ENCODE measurements around the gene LRRC3B. TPM values are rescaled to one million over a fixed set of nuclear protein-coding genes. Genes with fewer than 3 reads are reported as not detected.
"Not testable (repeated sequence)": the region's sequence is repeated elsewhere in the genome, so short reads cannot be mapped to it uniquely, and the experiment has no call there.

LRRC3B gene
- total and polyA plus RNA-seq, 9 donors, result 9.9 to 14.0 (median 11.7) TPM

DNA sequence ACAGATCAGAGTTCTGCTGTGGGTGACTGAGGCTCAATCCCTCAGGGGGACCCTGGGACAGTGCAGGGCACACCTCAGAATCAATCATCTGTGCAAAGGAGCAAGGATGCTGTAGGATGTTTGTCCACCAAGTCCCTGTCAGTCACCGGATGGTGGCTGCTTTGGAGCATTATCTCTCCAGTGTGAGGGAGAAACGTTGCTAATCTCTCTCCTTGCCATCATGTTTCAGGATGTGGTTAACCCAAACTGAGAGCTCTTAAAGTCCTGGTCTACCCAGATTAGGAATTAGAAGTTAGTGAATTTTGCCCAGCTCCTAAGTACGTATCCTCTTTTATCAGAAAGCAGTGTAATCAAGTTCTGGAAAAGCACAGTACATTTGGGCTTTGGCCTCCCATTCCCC is 26.2 kb upstream of the LRRC3B start:
- H3K27me3 ChIP-seq (ENCODE audit: control insufficient read depth, insufficient read depth, low read length), result no peaks in the 10 kb centered on the region
- H3K4me3 ChIP-seq (ENCODE audit: low read length), result no peak overlapping the region
- DNase-seq, result no peak
- no peaks in the 10 kb centered on the region for H3K36me3 ChIP-seq (ENCODE audit: control insufficient read depth, insufficient read depth, low read length)
- H3K4me1 ChIP-seq (ENCODE audit: control insufficient read depth, insufficient read depth, low read length), result peaks cover 7% of the 10 kb centered on the region
- no peaks in the 10 kb centered on the region for H3K9me3 ChIP-seq (replicated peaks; ENCODE audit: control insufficient read depth, low read depth, low read length)
- 88% methylated on average over 1 of the region's 3 CpGs for WGBS (ENCODE audit: insufficient coverage)
- H3K27ac ChIP-seq (ENCODE audit: low read length), result no peak overlapping the region

DNA sequence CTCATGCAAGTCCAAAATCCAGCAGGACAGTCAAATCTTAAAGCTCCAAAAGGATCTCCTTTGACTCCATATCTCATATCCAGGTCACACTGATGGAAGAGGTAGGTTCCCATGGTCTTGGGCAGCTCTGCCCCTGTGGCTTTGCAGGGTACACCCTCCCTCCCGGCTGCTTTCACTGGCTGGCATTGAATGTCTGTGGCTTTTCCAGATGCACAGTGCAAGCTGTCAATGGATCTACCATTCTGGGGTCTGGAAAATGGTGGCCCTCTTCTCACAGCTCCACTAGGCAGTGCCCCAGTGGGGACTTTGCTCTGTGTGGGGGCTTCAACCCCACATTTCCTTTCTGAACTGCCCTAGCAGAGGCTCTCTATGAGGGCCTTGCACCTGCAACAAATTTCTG is 19.3 kb upstream of the LRRC3B start:
- H3K9me3 ChIP-seq (replicated peaks; ENCODE audit: control insufficient read depth, low read depth, low read length); DNase-seq; H3K27me3 ChIP-seq (ENCODE audit: control insufficient read depth, insufficient read depth, low read length); H3K36me3 ChIP-seq (ENCODE audit: control insufficient read depth, insufficient read depth, low read length); H3K27ac ChIP-seq (ENCODE audit: low read length); H3K4me1 ChIP-seq (ENCODE audit: control insufficient read depth, insufficient read depth, low read length); H3K4me3 ChIP-seq (ENCODE audit: low read length): not testable (repeated sequence)
- WGBS (ENCODE audit: insufficient coverage), result 100% methylated on average over 1 of the region's 1 CpG

- WGBS (ENCODE audit: insufficient coverage), result 49% methylated on average over 3 of the region's 3 CpGs
- H3K27ac ChIP-seq (ENCODE audit: low read length); H3K36me3 ChIP-seq (ENCODE audit: control insufficient read depth, insufficient read depth, low read length); H3K27me3 ChIP-seq (ENCODE audit: control insufficient read depth, insufficient read depth, low read length); H3K4me3 ChIP-seq (ENCODE audit: low read length); H3K4me1 ChIP-seq (ENCODE audit: control insufficient read depth, insufficient read depth, low read length); DNase-seq; H3K9me3 ChIP-seq (replicated peaks; ENCODE audit: control insufficient read depth, low read depth, low read length): not testable (repeated sequence)
These were observed 18.8 kb upstream of the LRRC3B start for GRCh38 chr3:26603771-26604170.

DNA sequence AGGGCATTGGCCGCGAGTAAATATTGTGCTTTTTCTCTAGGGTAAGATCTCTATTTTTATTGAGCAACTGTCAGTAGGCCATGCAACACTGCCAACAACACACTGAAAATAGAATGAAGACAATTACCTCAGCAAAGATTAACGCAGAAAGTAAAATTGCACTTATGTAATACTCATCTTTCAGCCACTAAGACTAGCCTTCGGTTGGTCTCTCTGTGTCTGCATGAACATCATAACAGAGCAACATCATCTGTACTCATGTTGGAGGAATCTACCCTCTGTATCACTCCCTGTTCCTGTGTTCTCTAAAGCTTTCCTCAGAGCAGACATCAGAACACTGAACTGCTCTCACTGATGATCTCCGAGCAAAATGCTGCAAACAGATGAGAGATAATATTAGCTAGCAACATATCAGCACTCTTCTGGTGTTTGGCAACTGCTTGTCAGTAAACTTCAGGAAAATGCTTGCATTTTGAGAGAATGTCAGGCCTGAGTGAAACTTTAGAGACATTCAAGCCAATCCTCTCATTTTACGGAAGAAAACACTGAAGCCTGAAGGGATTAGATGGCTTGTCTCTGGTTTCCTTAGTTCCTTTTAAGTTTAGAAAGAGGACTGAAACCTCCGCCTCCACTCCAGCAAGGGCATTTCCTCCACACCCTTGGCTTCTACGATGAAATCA is 8.4 kb upstream of the LRRC3B start:
- DNase-seq, result peak; percentile 84
- H3K4me1 ChIP-seq (ENCODE audit: control insufficient read depth, insufficient read depth, low read length), result peaks cover 13% of the 10 kb centered on the region
- 0% methylated on average over 2 of the region's 8 CpGs for WGBS (ENCODE audit: insufficient coverage)
- H3K27me3 ChIP-seq (ENCODE audit: control insufficient read depth, insufficient read depth, low read length), result no peaks in the 10 kb centered on the region
- H3K36me3 ChIP-seq (ENCODE audit: control insufficient read depth, insufficient read depth, low read length), result no peaks in the 10 kb centered on the region
- no peak overlapping the region for H3K4me3 ChIP-seq (ENCODE audit: low read length)
- H3K27ac ChIP-seq (ENCODE audit: low read length), result peak overlapping the region; percentile 78
- no peaks in the 10 kb centered on the region for H3K9me3 ChIP-seq (replicated peaks; ENCODE audit: control insufficient read depth, low read depth, low read length)

- peak; percentile 77 for DNase-seq
- no peak overlapping the region for H3K4me3 ChIP-seq (ENCODE audit: low read length)
- H3K27me3 ChIP-seq (ENCODE audit: control insufficient read depth, insufficient read depth, low read length), result peaks cover 18% of the 10 kb centered on the region
- H3K36me3 ChIP-seq (ENCODE audit: control insufficient read depth, insufficient read depth, low read length), result no peaks in the 10 kb centered on the region
- H3K27ac ChIP-seq (ENCODE audit: low read length), result no peak overlapping the region
- H3K9me3 ChIP-seq (replicated peaks; ENCODE audit: control insufficient read depth, low read depth, low read length), result no peaks in the 10 kb centered on the region
- peaks cover 18% of the 10 kb centered on the region for H3K4me1 ChIP-seq (ENCODE audit: control insufficient read depth, insufficient read depth, low read length)
These were observed 1.4 kb upstream of the LRRC3B start for GRCh38 chr3:26621176-26621575.

DNA sequence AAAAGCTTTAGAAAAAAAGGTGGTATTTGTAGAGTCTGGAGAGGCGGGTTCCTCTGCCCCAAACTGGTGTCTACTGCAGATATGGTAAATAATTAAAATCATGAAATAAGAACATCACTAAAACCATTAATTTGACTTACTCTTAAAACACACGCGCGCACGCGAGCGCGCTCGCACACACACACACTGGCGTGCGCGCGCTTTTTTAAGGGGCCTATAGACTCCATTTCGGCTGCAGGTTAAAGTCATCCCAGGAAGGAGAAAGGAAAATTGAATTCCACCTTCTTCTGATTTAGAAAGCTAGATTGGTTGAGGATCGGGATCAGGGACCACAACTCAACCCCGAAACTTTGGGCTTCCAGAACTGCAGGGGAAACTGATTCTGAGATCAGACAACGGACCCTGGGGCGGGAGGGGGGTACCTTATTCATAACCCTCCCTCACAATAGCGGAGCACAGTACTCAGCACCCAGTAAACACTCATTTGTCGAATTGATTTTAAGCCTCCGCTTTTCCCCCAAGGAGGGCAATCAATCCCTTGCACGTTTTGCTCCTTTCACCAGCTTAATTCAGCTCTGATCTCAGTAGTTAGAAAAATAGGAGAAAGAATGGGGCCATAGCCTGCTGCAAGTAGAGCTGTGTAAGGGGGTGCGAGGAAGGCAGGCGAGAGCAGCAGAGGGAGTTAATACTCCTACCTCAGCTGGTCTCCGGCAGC is 509 bp upstream of the LRRC3B start:
- 4% methylated on average over 5 of the region's 25 CpGs for WGBS (ENCODE audit: insufficient coverage)
- Histone ChIP-seq H3K27me3 (ENCODE audit: control insufficient read depth, insufficient read depth, low read length) (peaks cover 18% of the 10 kb centered on the region), H3K27ac (ENCODE audit: low read length) (peak overlapping the region; percentile 10), H3K4me3 (ENCODE audit: low read length) (peak overlapping the region; percentile 66), H3K4me1 (ENCODE audit: control insufficient read depth, insufficient read depth, low read length) (peaks cover 18% of the 10 kb centered on the region), H3K9me3 (replicated peaks; ENCODE audit: control insufficient read depth, low read depth, low read length) (no peaks in the 10 kb centered on the region), H3K36me3 (ENCODE audit: control insufficient read depth, insufficient read depth, low read length) (no peaks in the 10 kb centered on the region)
- DNase-seq, result peak; percentile 66

- peaks cover 2% of the 10 kb centered on the region for H3K36me3 ChIP-seq (ENCODE audit: control insufficient read depth, insufficient read depth, low read length)
- peak overlapping the region; percentile 45 for H3K27ac ChIP-seq (ENCODE audit: low read length)
- H3K9me3 ChIP-seq (replicated peaks; ENCODE audit: control insufficient read depth, low read depth, low read length), result no peaks in the 10 kb centered on the region
- peak overlapping the region; percentile 61 for H3K4me3 ChIP-seq (ENCODE audit: low read length)
- peaks cover 18% of the 10 kb centered on the region for H3K27me3 ChIP-seq (ENCODE audit: control insufficient read depth, insufficient read depth, low read length)
- peaks cover 18% of the 10 kb centered on the region for H3K4me1 ChIP-seq (ENCODE audit: control insufficient read depth, insufficient read depth, low read length)
- peak; percentile 20 for DNase-seq
- under 1% methylated on average over 18 of the region's 33 CpGs for WGBS (ENCODE audit: insufficient coverage)
These were observed 1.0 kb downstream of the LRRC3B start for GRCh38 chr3:26623419-26624208.

DNA sequence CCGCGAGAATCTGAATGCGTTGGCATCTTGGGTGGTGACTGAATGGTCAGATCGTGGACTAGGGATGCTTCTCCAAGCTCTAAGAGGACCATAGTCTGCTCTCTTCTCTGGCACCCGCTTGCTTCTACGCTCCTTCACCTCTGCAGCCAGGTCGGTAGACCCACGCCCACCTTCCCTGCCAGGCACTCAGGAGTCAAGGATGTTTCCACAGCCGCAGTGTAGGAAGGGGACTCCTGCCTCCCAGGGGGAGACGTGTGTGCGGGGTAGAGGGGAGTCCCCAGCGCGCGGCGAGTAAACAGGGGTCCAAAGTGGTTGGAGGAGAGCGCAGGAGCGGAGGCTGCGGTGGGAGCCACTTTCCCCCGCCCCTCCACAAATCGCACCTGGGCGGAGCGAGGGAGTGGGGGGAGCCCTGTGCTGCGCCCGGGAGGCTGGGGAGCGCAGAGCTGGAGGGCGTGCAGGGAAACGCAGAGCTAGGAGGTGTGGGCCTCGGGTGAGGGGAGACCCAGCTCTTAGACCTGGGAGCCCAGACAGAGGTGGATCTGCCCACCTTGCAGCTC is 1.7 kb downstream of the LRRC3B start:
- 1% methylated on average over 8 of the region's 28 CpGs for WGBS (ENCODE audit: insufficient coverage)
- peaks cover 18% of the 10 kb centered on the region for H3K27me3 ChIP-seq (ENCODE audit: control insufficient read depth, insufficient read depth, low read length)

GRCh38 chr3:26625187-26625586 is 2.6 kb downstream of the LRRC3B start:
- WGBS (ENCODE audit: insufficient coverage), result 58% methylated on average over 12 of the region's 13 CpGs
- no peak overlapping the region for H3K27ac ChIP-seq (ENCODE audit: low read length)
- H3K4me3 ChIP-seq (ENCODE audit: low read length), result no peak overlapping the region
- H3K36me3 ChIP-seq (ENCODE audit: control insufficient read depth, insufficient read depth, low read length), result peaks cover 2% of the 10 kb centered on the region
- H3K4me1 ChIP-seq (ENCODE audit: control insufficient read depth, insufficient read depth, low read length), result peaks cover 20% of the 10 kb centered on the region
- no peaks in the 10 kb centered on the region for H3K9me3 ChIP-seq (replicated peaks; ENCODE audit: control insufficient read depth, low read depth, low read length)
- no peak for DNase-seq
- H3K27me3 ChIP-seq (ENCODE audit: control insufficient read depth, insufficient read depth, low read length), result peaks cover 18% of the 10 kb centered on the region

More for the DNA sequence above, 1.7 kb downstream of the LRRC3B start:
- Histone ChIP-seq H3K4me1 (ENCODE audit: control insufficient read depth, insufficient read depth, low read length) (peaks cover 20% of the 10 kb centered on the region), H3K27ac (ENCODE audit: low read length) (peak overlapping the region; percentile 40), H3K4me3 (ENCODE audit: low read length) (peak overlapping the region; percentile 61), H3K36me3 (ENCODE audit: control insufficient read depth, insufficient read depth, low read length) (peaks cover 2% of the 10 kb centered on the region), H3K9me3 (replicated peaks; ENCODE audit: control insufficient read depth, low read depth, low read length) (no peaks in the 10 kb centered on the region)
- DNase-seq, result peak; percentile 20

DNA sequence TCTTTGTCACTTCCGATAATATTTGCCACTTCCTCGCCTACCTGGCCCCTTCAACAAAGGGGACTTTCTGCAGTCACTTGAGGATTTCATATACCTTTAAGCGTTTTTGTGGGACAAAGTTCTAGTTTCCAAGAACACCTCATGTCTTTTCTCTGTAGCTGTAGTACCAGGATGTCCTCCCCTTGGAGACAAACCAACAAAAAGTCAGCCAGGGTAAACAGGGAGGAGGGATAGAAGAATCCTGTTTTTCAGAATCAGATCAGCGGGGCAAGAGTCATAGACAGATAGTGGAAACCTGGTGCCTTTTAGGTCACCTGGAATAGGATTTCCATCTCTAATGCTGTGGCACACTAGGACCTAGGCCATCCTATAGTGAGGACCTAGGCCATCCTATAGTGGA is 4.5 kb downstream of the LRRC3B start:
- DNase-seq, result no peak
- H3K27me3 ChIP-seq (ENCODE audit: control insufficient read depth, insufficient read depth, low read length), result peaks cover 18% of the 10 kb centered on the region
- no peaks in the 10 kb centered on the region for H3K9me3 ChIP-seq (replicated peaks; ENCODE audit: control insufficient read depth, low read depth, low read length)
- H3K27ac ChIP-seq (ENCODE audit: low read length), result no peak overlapping the region
- H3K36me3 ChIP-seq (ENCODE audit: control insufficient read depth, insufficient read depth, low read length), result peaks cover 2% of the 10 kb centered on the region
- H3K4me3 ChIP-seq (ENCODE audit: low read length), result no peak overlapping the region
- peaks cover 20% of the 10 kb centered on the region for H3K4me1 ChIP-seq (ENCODE audit: control insufficient read depth, insufficient read depth, low read length)
- 88% methylated on average over 4 of the region's 4 CpGs for WGBS (ENCODE audit: insufficient coverage)
